ENCODE results near the gene SIPA1.
A peak's percentile ranks its signal among the peaks of the same experiment; 100 is the strongest.

SIPA1 gene

DNA sequence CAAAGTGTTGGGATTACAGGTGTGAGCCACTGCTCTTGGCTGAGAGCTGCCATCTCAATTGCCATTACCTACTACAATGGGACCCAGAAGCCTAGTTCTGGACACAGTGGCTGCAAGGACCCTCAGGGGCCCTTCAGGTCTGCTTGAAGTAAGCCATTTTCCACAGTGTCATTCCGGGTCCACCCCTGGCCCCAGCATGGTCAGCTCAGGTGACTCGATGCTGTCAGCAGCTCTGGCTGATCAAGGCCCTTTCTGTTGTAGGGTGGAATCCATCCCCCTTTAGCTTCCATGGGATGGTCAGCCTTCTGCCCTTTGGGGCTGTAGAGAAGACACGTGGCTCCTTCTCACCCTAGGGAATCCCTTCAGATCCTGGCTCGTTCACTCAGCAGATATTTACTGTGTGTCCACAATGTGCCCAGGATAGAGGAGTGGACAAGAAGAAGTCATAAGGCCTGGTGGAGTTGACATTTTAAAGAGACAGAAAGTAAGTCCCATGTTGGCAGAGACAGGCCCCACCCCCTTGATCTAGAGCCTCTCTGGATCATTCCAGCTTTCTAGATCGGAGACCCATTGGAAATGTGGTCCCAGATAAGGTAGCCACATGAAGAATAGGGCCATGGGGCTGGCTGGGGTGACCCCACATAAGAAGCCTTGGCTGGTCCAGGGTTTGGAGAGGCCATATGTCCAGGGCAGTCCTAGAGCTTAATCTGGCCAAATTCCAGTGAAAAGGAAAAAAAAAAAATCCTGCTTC, 59.1 kb downstream of the SIPA1 start:
- peak overlapping the region; percentile 6 for H4K8ac ChIP-seq (ENCODE audit: low read length)
- H3K14ac ChIP-seq (ENCODE audit: low read length in 2 of 2), result no peak overlapping the region
- H3K27me3 ChIP-seq (ENCODE audit: control insufficient read depth in 1 of 2, insufficient read depth in 1 of 2, low read length in 2 of 2), result peaks cover 25 to 29% of the 10 kb centered on the region in 2 experiments
- H3K27ac ChIP-seq (ENCODE audit: low read length, poor library complexity, severe bottlenecking), result no peak overlapping the region
- no peak overlapping the region for H4K91ac ChIP-seq (ENCODE audit: low read length)
- H3K4ac ChIP-seq (ENCODE audit: low read depth in 1 of 2, low read length in 2 of 2), result no peak overlapping the region
- H2AK5ac ChIP-seq (ENCODE audit: low read length, severe bottlenecking), result no peak overlapping the region
- no peak overlapping the region for H3K18ac ChIP-seq (ENCODE audit: low read depth in 1 of 2, low read length in 2 of 2)
- H2BK5ac ChIP-seq (ENCODE audit: low read depth, low read length, poor library complexity, severe bottlenecking), result no peak overlapping the region
- WGBS, result 82% methylated on average over 5 of the region's 5 CpGs
- H3K9ac ChIP-seq (ENCODE audit: low read length), result no peak overlapping the region
- no peak overlapping the region for H2BK12ac ChIP-seq (ENCODE audit: low read length in 2 of 2)
- no peak overlapping the region for H2BK15ac ChIP-seq (ENCODE audit: low read depth, poor library complexity, severe bottlenecking)
- no peak overlapping the region for H3K23ac ChIP-seq (ENCODE audit: low read length in 2 of 2)
- no peak for DNase-seq
- H2BK120ac ChIP-seq (ENCODE audit: low read depth, low read length), result no peak overlapping the region
- no peaks in the 10 kb centered on the region for H3K9me3 ChIP-seq (ENCODE audit: control insufficient read depth, low read length)
- H3K4me3 ChIP-seq (ENCODE audit: insufficient read depth in 1 of 2, low read depth in 1 of 2, low read length in 2 of 2), result no peak overlapping the region
- no peak overlapping the region for H2AFZ ChIP-seq (ENCODE audit: low read depth, low read length)
- H3K36me3 ChIP-seq (ENCODE audit: control insufficient read depth in 1 of 2, insufficient read depth in 2 of 2, low read depth in 1 of 2, low read length in 2 of 2), result no peaks in the 10 kb centered on the region
- no peaks in the 10 kb centered on the region for H3K79me1 ChIP-seq (replicated peaks; ENCODE audit: low read length, poor library complexity, severe bottlenecking)
- no peaks in the 10 kb centered on the region for H3K4me1 ChIP-seq (ENCODE audit: control insufficient read depth, insufficient read depth, low read depth, low read length)
- H3K4me2 ChIP-seq (ENCODE audit: low read length, poor library complexity, severe bottlenecking), result no peak overlapping the region

DNA sequence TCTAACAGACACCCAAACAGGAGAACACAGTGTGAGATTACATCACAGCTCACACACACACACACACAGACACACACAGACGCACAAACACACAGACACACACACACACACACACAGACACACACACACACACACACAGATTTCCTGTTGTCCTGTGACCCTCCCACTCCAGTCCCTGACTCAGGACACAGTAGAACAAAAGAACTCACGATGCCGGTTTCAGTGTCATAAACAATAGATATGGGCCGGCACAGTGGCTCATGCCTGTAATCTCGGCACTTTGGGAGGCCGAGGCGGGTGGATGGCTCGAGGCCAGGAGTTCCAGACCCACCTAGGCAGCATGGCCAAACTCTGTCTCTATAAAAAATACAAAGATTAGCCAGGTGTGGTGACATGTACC, 60.3 kb downstream of the SIPA1 start:
- Histone ChIP-seq H3K4me2 (ENCODE audit: low read length, poor library complexity, severe bottlenecking) (no peak overlapping the region), H3K9ac (ENCODE audit: low read length) (no peak overlapping the region), H3K4me1 (ENCODE audit: control insufficient read depth, insufficient read depth, low read depth, low read length) (no peaks in the 10 kb centered on the region), H4K91ac (ENCODE audit: low read length) (no peak overlapping the region), H4K8ac (ENCODE audit: low read length) (no peak overlapping the region), H3K9me3 (ENCODE audit: control insufficient read depth, low read length) (no peaks in the 10 kb centered on the region), H3K27ac (ENCODE audit: low read length, poor library complexity, severe bottlenecking) (no peak overlapping the region), H3K18ac (ENCODE audit: low read depth in 1 of 2, low read length in 2 of 2) (no peak overlapping the region), H3K4ac (ENCODE audit: low read depth in 1 of 2, low read length in 2 of 2) (no peak overlapping the region), H3K36me3 (ENCODE audit: control insufficient read depth in 1 of 2, insufficient read depth in 2 of 2, low read depth in 1 of 2, low read length in 2 of 2) (no peaks in the 10 kb centered on the region), H2BK120ac (ENCODE audit: low read depth, low read length) (no peak overlapping the region), H2AK5ac (ENCODE audit: low read length, severe bottlenecking) (no peak overlapping the region), H2BK15ac (ENCODE audit: low read depth, poor library complexity, severe bottlenecking) (no peak overlapping the region), H2BK12ac (ENCODE audit: low read length in 2 of 2) (no peak overlapping the region), H2AFZ (ENCODE audit: low read depth, low read length) (no peak overlapping the region), H3K14ac (ENCODE audit: low read length in 2 of 2) (no peak overlapping the region), H3K4me3 (ENCODE audit: insufficient read depth in 1 of 2, low read depth in 1 of 2, low read length in 2 of 2) (no peak overlapping the region), H3K79me1 (replicated peaks; ENCODE audit: low read length, poor library complexity, severe bottlenecking) (no peaks in the 10 kb centered on the region), H3K27me3 (ENCODE audit: control insufficient read depth in 1 of 2, insufficient read depth in 1 of 2, low read length in 2 of 2) (peaks cover 25 to 32% of the 10 kb centered on the region in 2 experiments), H2BK5ac (ENCODE audit: low read depth, low read length, poor library complexity, severe bottlenecking) (no peak overlapping the region), H3K23ac (ENCODE audit: low read length in 2 of 2) (no peak overlapping the region)
- WGBS, result 67% methylated on average over 8 of the region's 8 CpGs
- no peak for DNase-seq

DNA sequence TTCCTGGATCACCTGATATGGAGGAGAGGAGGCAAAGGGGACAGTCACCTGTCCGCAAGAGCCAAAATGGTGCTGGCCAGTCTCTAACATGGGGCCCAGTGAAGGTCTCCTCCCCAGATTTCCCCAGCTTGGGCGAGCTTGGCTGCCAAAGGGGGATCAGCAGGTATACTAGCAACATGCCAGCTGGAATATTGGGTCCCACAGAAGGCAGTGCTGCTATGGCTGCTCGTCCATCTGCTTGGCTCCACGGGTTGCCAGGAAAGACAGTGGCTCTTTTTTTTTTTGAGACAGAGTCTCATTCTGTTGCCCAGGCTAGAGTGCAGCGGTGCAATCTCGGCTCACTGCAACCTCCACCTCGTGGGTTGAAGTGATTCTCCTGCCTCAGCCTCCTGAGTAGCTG, 61.4 kb downstream of the SIPA1 start:
- no peak overlapping the region for H3K4me2 ChIP-seq (ENCODE audit: low read length, poor library complexity, severe bottlenecking)
- peaks cover 20 to 22% of the 10 kb centered on the region in 2 experiments for H3K27me3 ChIP-seq (ENCODE audit: control insufficient read depth in 1 of 2, insufficient read depth in 1 of 2, low read length in 2 of 2)
- H2AFZ ChIP-seq (ENCODE audit: low read depth, low read length), result peak overlapping the region; percentile 55
- no peak overlapping the region for H2BK120ac ChIP-seq (ENCODE audit: low read depth, low read length)
- no peak overlapping the region for H4K8ac ChIP-seq (ENCODE audit: low read length)
- H2BK12ac ChIP-seq (ENCODE audit: low read length in 2 of 2), result no peak overlapping the region
- H3K36me3 ChIP-seq (ENCODE audit: control insufficient read depth in 1 of 2, insufficient read depth in 2 of 2, low read depth in 1 of 2, low read length in 2 of 2), result no peaks in the 10 kb centered on the region
- DNase-seq, result no peak
- no peak overlapping the region for H3K9ac ChIP-seq (ENCODE audit: low read length)
- no peak overlapping the region for H3K4ac ChIP-seq (ENCODE audit: low read depth in 1 of 2, low read length in 2 of 2)
- no peak overlapping the region for H3K4me3 ChIP-seq (ENCODE audit: insufficient read depth in 1 of 2, low read depth in 1 of 2, low read length in 2 of 2)
- H3K27ac ChIP-seq (ENCODE audit: low read length, poor library complexity, severe bottlenecking), result no peak overlapping the region
- H3K79me1 ChIP-seq (replicated peaks; ENCODE audit: low read length, poor library complexity, severe bottlenecking), result no peaks in the 10 kb centered on the region
- H2BK15ac ChIP-seq (ENCODE audit: low read depth, poor library complexity, severe bottlenecking), result no peak overlapping the region
- H3K14ac ChIP-seq (ENCODE audit: low read length in 2 of 2), result no peak overlapping the region
- H4K91ac ChIP-seq (ENCODE audit: low read length), result no peak overlapping the region
- WGBS, result 62% methylated on average over 7 of the region's 7 CpGs
- no peak overlapping the region for H3K18ac ChIP-seq (ENCODE audit: low read depth in 1 of 2, low read length in 2 of 2)
- H3K23ac ChIP-seq (ENCODE audit: low read length in 2 of 2), result peak overlapping the region in 1 of 2 experiments; percentile 42
- H2AK5ac ChIP-seq (ENCODE audit: low read length, severe bottlenecking), result no peak overlapping the region
- no peak overlapping the region for H2BK5ac ChIP-seq (ENCODE audit: low read depth, low read length, poor library complexity, severe bottlenecking)
- no peaks in the 10 kb centered on the region for H3K4me1 ChIP-seq (ENCODE audit: control insufficient read depth, insufficient read depth, low read depth, low read length)
- no peaks in the 10 kb centered on the region for H3K9me3 ChIP-seq (ENCODE audit: control insufficient read depth, low read length)

DNA sequence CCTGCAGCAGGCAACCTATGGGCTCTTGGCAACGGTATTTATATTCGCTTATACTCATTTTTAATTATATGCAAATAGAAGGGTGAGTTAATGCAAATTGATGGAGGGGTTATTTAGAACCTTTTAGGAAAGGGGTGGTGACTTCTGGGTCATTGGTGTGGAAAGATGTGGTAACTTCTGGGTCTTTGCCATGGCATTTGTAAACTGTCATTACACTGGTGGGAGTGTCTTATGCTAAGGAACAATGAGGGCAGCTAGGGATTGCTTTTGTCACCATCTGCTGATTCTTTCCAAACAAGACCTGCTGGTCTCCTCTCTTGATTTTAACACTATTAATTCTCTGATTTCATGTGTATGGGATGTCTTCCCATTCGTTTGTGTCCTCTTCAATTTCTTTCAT, 62.5 kb downstream of the SIPA1 start:
- Histone ChIP-seq H3K4ac (ENCODE audit: low read depth in 1 of 2, low read length in 2 of 2) (no peak overlapping the region), H2AK5ac (ENCODE audit: low read length, severe bottlenecking) (no peak overlapping the region), H2AFZ (ENCODE audit: low read depth, low read length) (no peak overlapping the region), H3K18ac (ENCODE audit: low read depth in 1 of 2, low read length in 2 of 2) (no peak overlapping the region), H3K27me3 (ENCODE audit: control insufficient read depth in 1 of 2, insufficient read depth in 1 of 2, low read length in 2 of 2) (peaks cover 20 to 21% of the 10 kb centered on the region in 2 experiments), H3K4me2 (ENCODE audit: low read length, poor library complexity, severe bottlenecking) (no peak overlapping the region), H2BK120ac (ENCODE audit: low read depth, low read length) (no peak overlapping the region), H4K91ac (ENCODE audit: low read length) (no peak overlapping the region), H2BK15ac (ENCODE audit: low read depth, poor library complexity, severe bottlenecking) (no peak overlapping the region), H3K4me3 (ENCODE audit: insufficient read depth in 1 of 2, low read depth in 1 of 2, low read length in 2 of 2) (no peak overlapping the region), H2BK12ac (ENCODE audit: low read length in 2 of 2) (no peak overlapping the region), H3K4me1 (ENCODE audit: control insufficient read depth, insufficient read depth, low read depth, low read length) (no peaks in the 10 kb centered on the region), H3K9ac (ENCODE audit: low read length) (no peak overlapping the region), H3K79me1 (replicated peaks; ENCODE audit: low read length, poor library complexity, severe bottlenecking) (no peaks in the 10 kb centered on the region), H3K14ac (ENCODE audit: low read length in 2 of 2) (no peak overlapping the region), H3K23ac (ENCODE audit: low read length in 2 of 2) (no peak overlapping the region), H4K8ac (ENCODE audit: low read length) (no peak overlapping the region), H3K9me3 (ENCODE audit: control insufficient read depth, low read length) (no peaks in the 10 kb centered on the region), H3K36me3 (ENCODE audit: control insufficient read depth in 1 of 2, insufficient read depth in 2 of 2, low read depth in 1 of 2, low read length in 2 of 2) (no peaks in the 10 kb centered on the region), H2BK5ac (ENCODE audit: low read depth, low read length, poor library complexity, severe bottlenecking) (no peak overlapping the region), H3K27ac (ENCODE audit: low read length, poor library complexity, severe bottlenecking) (no peak overlapping the region)
- 60% methylated on average over 1 of the region's 3 CpGs for WGBS
- DNase-seq, result no peak
